ENCODE results near the gene PCLAF.

DNA sequence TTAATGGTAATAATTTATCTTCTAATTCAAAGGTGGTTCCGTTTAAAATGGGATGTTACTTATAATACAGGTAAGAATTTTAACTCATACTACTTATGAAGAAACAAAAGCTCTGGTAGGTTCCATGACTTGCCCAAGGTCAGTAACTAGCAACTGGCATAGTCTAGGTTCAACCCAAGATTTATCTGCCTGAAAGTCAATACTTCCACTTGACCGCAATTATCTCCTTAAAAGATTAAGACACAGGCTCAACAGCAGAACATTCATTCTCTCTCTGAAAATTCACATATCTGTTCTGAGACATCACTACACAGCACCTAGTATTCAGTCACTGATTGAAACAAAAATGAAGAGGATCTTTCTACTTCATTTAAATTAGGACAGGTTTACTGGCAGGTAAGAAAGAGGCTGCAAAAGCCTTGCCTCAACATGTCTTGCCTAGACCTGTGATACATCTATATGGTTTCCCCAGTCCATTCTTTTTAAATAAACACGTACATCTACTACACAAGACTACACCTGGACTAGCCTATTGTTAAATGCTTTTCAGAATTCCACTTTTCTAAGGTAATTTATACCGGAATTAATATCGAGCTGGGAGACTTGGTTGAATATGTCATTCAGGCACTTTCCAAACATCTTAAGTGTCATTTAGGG lies 26.4 kb downstream of the PCLAF start:
- TF ChIP-seq, protein P1, sequence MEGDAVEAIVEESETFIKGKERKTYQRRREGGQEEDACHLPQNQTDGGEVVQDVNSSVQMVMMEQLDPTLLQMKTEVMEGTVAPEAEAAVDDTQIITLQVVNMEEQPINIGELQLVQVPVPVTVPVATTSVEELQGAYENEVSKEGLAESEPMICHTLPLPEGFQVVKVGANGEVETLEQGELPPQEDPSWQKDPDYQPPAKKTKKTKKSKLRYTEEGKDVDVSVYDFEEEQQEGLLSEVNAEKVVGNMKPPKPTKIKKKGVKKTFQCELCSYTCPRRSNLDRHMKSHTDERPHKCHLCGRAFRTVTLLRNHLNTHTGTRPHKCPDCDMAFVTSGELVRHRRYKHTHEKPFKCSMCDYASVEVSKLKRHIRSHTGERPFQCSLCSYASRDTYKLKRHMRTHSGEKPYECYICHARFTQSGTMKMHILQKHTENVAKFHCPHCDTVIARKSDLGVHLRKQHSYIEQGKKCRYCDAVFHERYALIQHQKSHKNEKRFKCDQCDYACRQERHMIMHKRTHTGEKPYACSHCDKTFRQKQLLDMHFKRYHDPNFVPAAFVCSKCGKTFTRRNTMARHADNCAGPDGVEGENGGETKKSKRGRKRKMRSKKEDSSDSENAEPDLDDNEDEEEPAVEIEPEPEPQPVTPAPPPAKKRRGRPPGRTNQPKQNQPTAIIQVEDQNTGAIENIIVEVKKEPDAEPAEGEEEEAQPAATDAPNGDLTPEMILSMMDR (IDR thresholded peaks at IDR 0.05), result no peak
- no peak for TF ChIP-seq EZH2 (IDR thresholded peaks at IDR 0.05; ENCODE audit: borderline replicate concordance, insufficient read depth, low read depth, low read length, poor library complexity, severe bottlenecking)

All from B cell (primary cell).